ENCODE measurements around the gene CPLX3.

The CPLX3 gene

GRCh38 chr15:74804935-74805334, 21.5 kb upstream of the CPLX3 start:
- no peak for DNase-seq

GRCh38 chr15:74807282-74807681, 19.1 kb upstream of the CPLX3 start:
- DNase-seq: no peak

GRCh38 chr15:74808078-74808839, 18.2 kb upstream of the CPLX3 start:
- no peak for DNase-seq

GRCh38 chr15:74808840-74809229, 17.6 kb upstream of the CPLX3 start:
- DNase-seq: no peak

- DNase-seq: no peak
These were observed 17.2 kb upstream of the CPLX3 start for GRCh38 chr15:74809242-74809641.

GRCh38 chr15:74809956-74810355, 16.5 kb upstream of the CPLX3 start:
- DNase-seq: no peak

- no peak for DNase-seq
These were observed 13.9 kb upstream of the CPLX3 start, which contains the start of gene LMAN1L for GRCh38 chr15:74812533-74812932. Gene LMAN1L, plus strand, starts transcription at chr15:74812835. Its CDS starts 20 bp downstream, at chr15:74812855.

- DNase-seq: no peak
These were observed 11.1 kb upstream of the CPLX3 start for GRCh38 chr15:74815121-74815934.

GRCh38 chr15:74815961-74816360, 10.5 kb upstream of the CPLX3 start:
- DNase-seq: no peak

- DNase-seq: no peak
These were observed 9.6 kb upstream of the CPLX3 start for GRCh38 chr15:74816624-74817369.

- DNase-seq: no peak
These were observed 9.1 kb upstream of the CPLX3 start for GRCh38 chr15:74817370-74817737.

GRCh38 chr15:74820056-74820455, 6.4 kb upstream of the CPLX3 start:
- DNase-seq: no peak

GRCh38 chr15:74821091-74821789, 5.2 kb upstream of the CPLX3 start:
- no peak for DNase-seq

GRCh38 chr15:74821790-74822158, 4.7 kb upstream of the CPLX3 start:
- no peak for DNase-seq

- DNase-seq: no peak
These were observed 4.2 kb upstream of the CPLX3 start for GRCh38 chr15:74822233-74822632.

- DNase-seq: no peak
These were observed 3.1 kb upstream of the CPLX3 start for GRCh38 chr15:74823324-74823723.

- no peak for DNase-seq
These were observed 1.5 kb upstream of the CPLX3 start for GRCh38 chr15:74824976-74825375.

- no peak for DNase-seq
These were observed 561 bp upstream of the CPLX3 start for GRCh38 chr15:74825866-74826265.

- DNase-seq: no peak
These were observed 494 bp downstream of the CPLX3 start for GRCh38 chr15:74826921-74827320.

GRCh38 chr15:74827614-74828013, 1.2 kb downstream of the CPLX3 start:
- DNase-seq: no peak

- DNase-seq: no peak
These were observed 2.4 kb downstream of the CPLX3 start for GRCh38 chr15:74828835-74829234.

- no peak for DNase-seq
These were observed 3.1 kb downstream of the CPLX3 start for GRCh38 chr15:74829486-74829885.

- DNase-seq: no peak
These were observed 3.6 kb downstream of the CPLX3 start for GRCh38 chr15:74829991-74830390.
